Progenitor cell of endocrine pancreas (in vitro differentiated cells): ENCODE data around the gene GPR15LG. TPM values are rescaled to one million over a fixed set of nuclear protein-coding genes. Genes with fewer than 3 reads are reported as not detected.

ENCODE experiments used
- DNase-seq: peaks from one replicate; pipeline ENCODE4 v3.0.0; 2021; ENCODE audit warnings: low spot score; ENCODE audit not compliant: unreplicated experiment
- H3K27ac Mint-ChIP-seq: 2 replicates; pipeline ENCODE4 v1.8.0; 2021; ENCODE audit warnings: mild to moderate bottlenecking, moderate library complexity, mixed read lengths
- H3K27me3 Mint-ChIP-seq: 2 replicates; pipeline ENCODE4 v1.8.0; 2021; ENCODE audit warnings: mixed read lengths
- H3K36me3 Mint-ChIP-seq: 2 replicates; pipeline ENCODE4 v1.8.0; 2022; ENCODE audit warnings: mixed read lengths; ENCODE audit not compliant: insufficient read depth
- H3K4me1 Mint-ChIP-seq: 2 replicates; pipeline ENCODE4 v1.8.0; 2021; ENCODE audit warnings: low read depth, mixed read lengths
- H3K4me3 Mint-ChIP-seq: 2 replicates; pipeline ENCODE4 v1.8.0; 2021; ENCODE audit warnings: low read depth, mild to moderate bottlenecking, moderate library complexity, mixed read lengths
- H3K9me3 Mint-ChIP-seq: 2 replicates; pipeline ENCODE4 v1.8.0; 2021; ENCODE audit warnings: low read depth, mixed read lengths
- total RNA-seq: library from RNA; stranded (reverse); gene quantifications from 2 replicates; pipeline ENCODE4 v1.2.1, GENCODE V29; 2021
- TF ChIP-seq, protein P1 (sequence below): fragments of 200-600 bp; sonication (generic); IDR thresholded peaks from one replicate; pipeline ENCODE4 v1.5.0; 2021; ENCODE audit warnings: antibody characterized with exemption, mild to moderate bottlenecking; ENCODE audit not compliant: unreplicated experiment

Gene GPR15LG
- total RNA-seq, 1 donor from 2014 or later, result not detected

DNA sequence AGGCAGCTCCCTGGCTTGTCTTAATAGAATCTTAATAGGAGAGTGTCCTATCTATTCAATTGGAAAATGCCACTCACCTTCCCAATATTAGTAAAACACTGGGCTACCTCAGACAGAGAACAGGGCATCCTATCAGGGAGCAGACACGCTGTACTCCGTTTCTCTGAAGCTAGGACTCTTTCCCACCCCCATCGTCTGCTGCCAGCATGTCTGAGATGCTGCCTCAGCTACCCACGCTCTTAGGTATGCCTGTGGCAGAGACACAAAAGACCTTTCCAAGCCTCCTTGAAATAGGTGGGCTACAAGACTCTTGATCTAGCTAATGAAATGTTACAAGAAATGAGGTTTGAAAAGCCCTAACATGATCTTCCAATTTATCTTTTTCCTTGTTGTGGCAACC, 54.2 kb downstream of the GPR15LG start:
- H3K4me1 Mint-ChIP-seq, result no peaks in the 10 kb centered on the region
- TF ChIP-seq, protein P1, sequence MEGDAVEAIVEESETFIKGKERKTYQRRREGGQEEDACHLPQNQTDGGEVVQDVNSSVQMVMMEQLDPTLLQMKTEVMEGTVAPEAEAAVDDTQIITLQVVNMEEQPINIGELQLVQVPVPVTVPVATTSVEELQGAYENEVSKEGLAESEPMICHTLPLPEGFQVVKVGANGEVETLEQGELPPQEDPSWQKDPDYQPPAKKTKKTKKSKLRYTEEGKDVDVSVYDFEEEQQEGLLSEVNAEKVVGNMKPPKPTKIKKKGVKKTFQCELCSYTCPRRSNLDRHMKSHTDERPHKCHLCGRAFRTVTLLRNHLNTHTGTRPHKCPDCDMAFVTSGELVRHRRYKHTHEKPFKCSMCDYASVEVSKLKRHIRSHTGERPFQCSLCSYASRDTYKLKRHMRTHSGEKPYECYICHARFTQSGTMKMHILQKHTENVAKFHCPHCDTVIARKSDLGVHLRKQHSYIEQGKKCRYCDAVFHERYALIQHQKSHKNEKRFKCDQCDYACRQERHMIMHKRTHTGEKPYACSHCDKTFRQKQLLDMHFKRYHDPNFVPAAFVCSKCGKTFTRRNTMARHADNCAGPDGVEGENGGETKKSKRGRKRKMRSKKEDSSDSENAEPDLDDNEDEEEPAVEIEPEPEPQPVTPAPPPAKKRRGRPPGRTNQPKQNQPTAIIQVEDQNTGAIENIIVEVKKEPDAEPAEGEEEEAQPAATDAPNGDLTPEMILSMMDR, result no peak
- H3K4me3 Mint-ChIP-seq, result no peak overlapping the region
- H3K9me3 Mint-ChIP-seq, result no peaks in the 10 kb centered on the region
- no peak for DNase-seq
- H3K36me3 Mint-ChIP-seq, result no peaks in the 10 kb centered on the region
- peaks cover 37% of the 10 kb centered on the region for H3K27me3 Mint-ChIP-seq
- H3K27ac Mint-ChIP-seq, result no peak overlapping the region

DNA sequence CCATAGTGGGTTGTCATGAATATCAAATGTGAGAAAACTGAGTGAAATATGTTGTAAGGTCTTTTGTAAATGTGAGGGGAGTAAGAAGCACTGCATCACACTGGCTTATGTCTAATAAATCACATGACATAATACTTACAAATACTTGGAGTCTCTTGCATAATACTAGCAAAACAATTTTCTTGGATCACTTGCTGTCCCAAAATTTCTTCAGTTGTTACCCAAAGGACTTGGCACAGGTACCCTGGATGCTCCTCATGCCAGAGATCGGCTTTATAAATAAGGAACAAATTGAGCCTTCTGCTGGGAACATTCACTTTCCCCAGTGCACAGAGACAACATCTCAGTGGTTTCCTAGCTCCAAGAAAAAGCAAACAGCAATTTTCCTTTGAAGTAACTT, 56.8 kb downstream of the GPR15LG start:
- H3K9me3 Mint-ChIP-seq, result no peaks in the 10 kb centered on the region
- no peaks in the 10 kb centered on the region for H3K4me1 Mint-ChIP-seq
- H3K4me3 Mint-ChIP-seq, result no peak overlapping the region
- DNase-seq, result no peak
- H3K27ac Mint-ChIP-seq, result no peak overlapping the region
- H3K36me3 Mint-ChIP-seq, result no peaks in the 10 kb centered on the region
- H3K27me3 Mint-ChIP-seq, result peaks cover 33% of the 10 kb centered on the region
- TF ChIP-seq, protein P1, result no peak

DNA sequence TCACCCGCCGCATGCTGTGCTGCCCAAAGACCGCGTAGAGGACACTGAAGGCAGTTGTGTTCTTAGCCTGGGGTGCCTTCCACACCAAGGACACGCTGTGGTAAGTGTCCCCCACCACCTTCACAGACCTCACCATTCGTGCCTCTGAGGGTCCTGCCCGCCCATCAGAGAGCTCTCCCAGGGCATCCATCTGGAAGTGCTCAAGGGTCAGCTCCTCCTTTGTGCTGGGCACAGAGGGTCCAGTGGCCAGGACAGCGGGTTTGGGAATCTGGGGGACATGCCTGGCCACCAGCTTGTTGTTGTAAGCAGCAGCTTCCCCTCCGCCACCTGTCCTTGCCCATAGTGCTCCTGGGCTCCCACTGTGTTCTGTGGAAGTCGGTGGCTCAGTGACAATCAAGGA, 58.8 kb downstream of the GPR15LG start:
- Mint-ChIP-seq H3K4me3 (no peak overlapping the region), H3K36me3 (no peaks in the 10 kb centered on the region), H3K27ac (no peak overlapping the region), H3K27me3 (peaks cover 29% of the 10 kb centered on the region), H3K9me3 (no peaks in the 10 kb centered on the region), H3K4me1 (no peaks in the 10 kb centered on the region)
- no peak for DNase-seq
- TF ChIP-seq, protein P1, result no peak

DNA sequence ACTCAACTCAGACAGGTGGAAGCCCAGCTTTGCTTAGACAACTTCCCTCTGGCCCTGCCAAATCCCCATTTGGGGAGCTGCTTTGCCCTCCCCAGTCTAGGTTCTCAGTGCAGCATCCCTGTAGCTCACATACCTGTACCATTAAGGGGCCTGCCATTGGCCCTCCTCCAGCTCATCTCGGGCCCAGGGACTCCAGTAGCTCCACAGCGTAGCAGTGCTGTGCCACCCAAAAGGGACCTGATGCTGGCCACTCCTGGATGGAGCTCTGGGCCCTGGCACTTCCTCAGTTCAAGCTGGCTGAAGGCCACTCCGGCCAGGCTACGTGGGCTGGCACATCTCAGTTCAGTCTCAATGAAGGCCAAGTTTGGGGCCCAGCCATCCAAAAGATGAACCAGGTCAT, 60.3 kb downstream of the GPR15LG start:
- Mint-ChIP-seq H3K27me3 (peaks cover 27% of the 10 kb centered on the region), H3K36me3 (no peaks in the 10 kb centered on the region), H3K4me1 (no peaks in the 10 kb centered on the region), H3K27ac (no peak overlapping the region), H3K9me3 (no peaks in the 10 kb centered on the region), H3K4me3 (no peak overlapping the region)
- DNase-seq, result no peak
- TF ChIP-seq, protein P1, result no peak

DNA sequence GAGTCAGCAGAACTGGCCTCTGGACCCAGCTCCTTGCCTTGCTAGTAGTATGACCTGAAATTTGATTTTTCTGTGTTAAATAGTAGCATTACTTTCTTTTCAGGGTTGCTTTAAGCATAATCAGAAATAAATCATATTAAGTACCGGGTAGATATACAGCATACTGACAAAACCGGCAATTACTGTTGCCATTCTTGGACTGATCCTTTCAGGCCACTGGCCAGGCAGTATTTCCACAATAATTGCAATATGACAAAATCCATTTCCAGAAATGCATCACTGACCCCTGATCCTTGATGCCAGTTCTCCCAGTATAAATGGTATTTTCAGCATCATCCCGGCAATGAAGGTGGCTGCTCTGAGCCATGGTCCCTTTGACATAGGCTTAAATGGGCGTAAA, 60.9 kb downstream of the GPR15LG start:
- no peak for DNase-seq
- H3K36me3 Mint-ChIP-seq, result no peaks in the 10 kb centered on the region
- no peaks in the 10 kb centered on the region for H3K9me3 Mint-ChIP-seq
- peaks cover 29% of the 10 kb centered on the region for H3K27me3 Mint-ChIP-seq
- TF ChIP-seq, protein P1, result no peak
- no peak overlapping the region for H3K4me3 Mint-ChIP-seq
- no peak overlapping the region for H3K27ac Mint-ChIP-seq
- H3K4me1 Mint-ChIP-seq, result no peaks in the 10 kb centered on the region

Other genes starting within 250 kb of the GPR15LG start
- 99.4 and 105 TPM in 2 replicates for gene GHITM, start 34.3 kb upstream of the GPR15LG start, total RNA-seq
- 0.31 and 0.96 TPM in 2 replicates for gene CDHR1, start 20.7 kb downstream of the GPR15LG start, total RNA-seq
- gene LRIT2, start 51.7 kb downstream of the GPR15LG start, total RNA-seq, result not detected in 2 replicates
- gene LRIT1, start 67.7 kb downstream of the GPR15LG start, total RNA-seq, result not detected in 2 replicates
- gene RGR, start 71.3 kb downstream of the GPR15LG start, total RNA-seq, result not detected in 2 replicates
- gene CCSER2, start 154.8 kb downstream of the GPR15LG start, total RNA-seq, result 44.9 and 49.6 TPM in 2 replicates